Right atrium auricular region (tissue), 2 donors: Measurements from ENCODE around the gene DVL1. TPM values are rescaled to one million over a fixed set of nuclear protein-coding genes. Genes with fewer than 3 reads are reported as not detected.

Experiments
- DNase-seq: peaks from one replicate; pipeline ENCODE4 v3.0.0-alpha.2; 2019; ENCODE audit warnings: low spot score
- H3K27ac ChIP-seq, 2 donors: fragments of 200-600 bp; sonication (generic); 1 replicate in 1 of 2; 2 replicates in 1 of 2; pipeline ENCODE4 v1.5.1; 2016 to 2019
- H3K27me3 ChIP-seq, 2 donors: fragments of 200-600 bp; sonication (generic); one replicate each; pipeline versions ENCODE4 v1.5.1 to v1.6.0; 2017 to 2019
- H3K36me3 ChIP-seq: fragments of 200-600 bp; sonication (generic); one replicate; pipeline ENCODE4 v1.5.1; 2016
- H3K4me1 ChIP-seq, 2 donors: fragments of 200-600 bp; sonication (generic); one replicate each; pipeline versions ENCODE4 v1.5.1 to v1.6.0; 2017 to 2019
- H3K4me3 ChIP-seq, 2 donors: fragments of 200-600 bp; sonication (generic); 1 replicate in 1 of 2; 2 replicates in 1 of 2; pipeline ENCODE4 v1.5.1; 2017 to 2019; ENCODE audit warnings: mild to moderate bottlenecking in 1 of 2, moderate library complexity in 1 of 2
- H3K9me3 ChIP-seq, 2 donors: fragments of 200-600 bp; sonication (generic); one replicate each; pipeline ENCODE4 v1.5.1; 2019
- CTCF ChIP-seq, 2 donors: fragments of 200-600 bp; sonication (generic); IDR thresholded peaks; one replicate each; pipeline ENCODE4 v1.5.1; 2019; ENCODE audit warnings: antibody characterized with exemption in 2 of 2
- total RNA-seq, 2 donors: library from RNA; depleted of rRNA; stranded (reverse); fragments of >200 nt; gene quantifications; one replicate each; pipeline ENCODE4 v1.1.0, GENCODE V29; 2016

The DVL1 gene
- total RNA-seq, 2 donors from 2014 or later = 75.0 to 80.2 TPM

- DNase-seq = no peak
- Histone ChIP-seq H3K4me1 (peaks cover 0 to 31% of the 10 kb centered on the region in 2 donors), H3K27me3 (no peaks in the 10 kb centered on the region), H3K36me3 (peaks cover 23% of the 10 kb centered on the region), H3K9me3 (no peaks in the 10 kb centered on the region), H3K27ac (no peak within 1 kb of the TSS), H3K4me3 (no peak within 1 kb of the TSS)
- no peak for TF ChIP-seq CTCF (IDR thresholded peaks at IDR 0.05)
Measured at GRCh38 chr1:1331068-1331965, 17.9 kb downstream of the DVL1 start, which contains the start of gene TAS1R3. Gene TAS1R3, plus strand, starts transcription at chr1:1331280. Its CDS starts 66 bp downstream, at chr1:1331346.

GRCh38 chr1:1330366-1331067, 18.7 kb downstream of the DVL1 start:
- H3K27ac ChIP-seq = no peak overlapping the region
- no peaks in the 10 kb centered on the region for H3K9me3 ChIP-seq

GRCh38 chr1:1329304-1330210, 19.7 kb downstream of the DVL1 start:
- peaks cover 23% of the 10 kb centered on the region for H3K36me3 ChIP-seq
- peaks cover 0 to 46% of the 10 kb centered on the region in 2 donors for H3K4me1 ChIP-seq
- no peak overlapping the region for H3K27ac ChIP-seq
- no peak for DNase-seq
- H3K9me3 ChIP-seq = no peaks in the 10 kb centered on the region
- no peak overlapping the region for H3K4me3 ChIP-seq
- no peaks in the 10 kb centered on the region for H3K27me3 ChIP-seq
- TF ChIP-seq CTCF (IDR thresholded peaks at IDR 0.05) = no peak

More at GRCh38 chr1:1330366-1331067, 18.7 kb downstream of the DVL1 start:
- Histone ChIP-seq H3K4me3 (no peak overlapping the region), H3K4me1 (peaks cover 0 to 39% of the 10 kb centered on the region in 2 donors), H3K36me3 (peaks cover 23% of the 10 kb centered on the region), H3K27me3 (no peaks in the 10 kb centered on the region)
- TF ChIP-seq CTCF (IDR thresholded peaks at IDR 0.05) = no peak
- DNase-seq = no peak

GRCh38 chr1:1328254-1328653, 21.0 kb downstream of the DVL1 start:
- Histone ChIP-seq H3K4me1 (peaks cover 0 to 47% of the 10 kb centered on the region in 2 donors), H3K36me3 (peaks cover 23% of the 10 kb centered on the region), H3K27ac (no peak overlapping the region), H3K4me3 (no peak overlapping the region), H3K27me3 (no peaks in the 10 kb centered on the region), H3K9me3 (no peaks in the 10 kb centered on the region)
- TF ChIP-seq CTCF (IDR thresholded peaks at IDR 0.05) = no peak
- no peak for DNase-seq

- Histone ChIP-seq H3K4me1 (peaks cover 0 to 56% of the 10 kb centered on the region in 2 donors), H3K27me3 (no peaks in the 10 kb centered on the region), H3K9me3 (no peaks in the 10 kb centered on the region), H3K36me3 (peaks cover 23% of the 10 kb centered on the region), H3K4me3 (no peak overlapping the region), H3K27ac (no peak overlapping the region)
- no peak for DNase-seq
- no peak for TF ChIP-seq CTCF (IDR thresholded peaks at IDR 0.05)
Measured at GRCh38 chr1:1327291-1327690, 21.9 kb downstream of the DVL1 start.
